K562 (cell line): ENCODE results near the gene MFSD2B. TPM values are rescaled to one million over a fixed set of nuclear protein-coding genes. Genes with fewer than 3 reads are reported as not detected.

Experiments used
- ADNP ChIP-seq: fragments of 200-800 bp; sonication (Bioruptor generic); IDR thresholded peaks from 2 replicates; pipeline ENCODE4 v1.6.1; 2016; ENCODE audit warnings: missing genetic modification characterization, missing compliant biosample characterization
- ARHGAP35 ChIP-seq: fragments of 450-650 bp; IDR thresholded peaks from 2 replicates; pipeline ENCODE4 v1.6.1; 2018; ENCODE audit not compliant: partially characterized antibody
- ARID1B ChIP-seq: fragments of 450-650 bp; IDR thresholded peaks from 2 replicates; pipeline ENCODE4 v1.6.1; 2016; ENCODE audit warnings: antibody characterized with exemption, mild to moderate bottlenecking, inconsistent platforms
- ETS2 ChIP-seq: IDR thresholded peaks from 2 replicates; pipeline ENCODE4 v1.6.1; 2016; ENCODE audit warnings: borderline replicate concordance, missing genetic modification characterization, mild to moderate bottlenecking, moderate library complexity, missing compliant biosample characterization; ENCODE audit not compliant: poor library complexity, severe bottlenecking
- EZH2 ChIP-seq: IDR thresholded peaks from 2 replicates; pipeline ENCODE4 v1.6.1; 2012; ENCODE audit warnings: low read depth, mild to moderate bottlenecking, inconsistent platforms, low read length, borderline replicate concordance
- FOXP1 ChIP-seq: sonication (generic); formaldehyde crosslinking; IDR thresholded peaks from 2 replicates; pipeline ENCODE4 v1.8.0; 2022; ENCODE audit warnings: mild to moderate bottlenecking, missing genetic modification reagents
- HSF4 ChIP-seq: fragments of 250-450 bp; sonication (Bioruptor Pico); IDR thresholded peaks from 2 replicates; pipeline ENCODE4 v2.1.2; 2022; ENCODE audit warnings: mild to moderate bottlenecking, moderate library complexity, borderline replicate concordance
- KLF13 ChIP-seq: fragments of 450-650 bp; IDR thresholded peaks from 2 replicates; pipeline ENCODE4 v1.6.1; 2016; ENCODE audit warnings: missing genetic modification characterization, low read depth, mild to moderate bottlenecking, missing compliant biosample characterization, moderate library complexity, borderline replicate concordance
- MECOM ChIP-seq: fragments of 250-450 bp; sonication (Bioruptor Pico); IDR thresholded peaks from 2 replicates; pipeline ENCODE4 v1.8.0; 2022; ENCODE audit warnings: inconsistent platforms
- MYNN ChIP-seq, 2 experiments: sonication (generic); formaldehyde crosslinking in 1 of 2; IDR thresholded peaks; 2 replicates each; pipeline versions ENCODE4 v1.5.0 to v1.6.1; 2016 to 2020; ENCODE audit warnings: antibody characterized with exemption in 1 of 2, missing genetic modification reagents in 1 of 2
- RFX5 ChIP-seq: IDR thresholded peaks from 2 replicates; pipeline ENCODE4 v1.6.1; 2011; ENCODE audit warnings: low read depth, mild to moderate bottlenecking, improper control_type of control experiment, low read length
- SRSF3 ChIP-seq: fragments of 200-400 bp; formaldehyde crosslinking; IDR thresholded peaks from 2 replicates; pipeline ENCODE4 v1.6.1; 2016; ENCODE audit warnings: mild to moderate bottlenecking, low read length, moderate library complexity; ENCODE audit not compliant: insufficient read depth
- U2AF2 ChIP-seq: fragments of 200-400 bp; formaldehyde crosslinking; optimal IDR thresholded peaks from 2 replicates; pipeline ENCODE3; 2017; ENCODE audit warnings: low read depth, mild to moderate bottlenecking, low read length
- ZNF589 ChIP-seq: fragments of 200-800 bp; sonication (Bioruptor generic); IDR thresholded peaks from 2 replicates; pipeline ENCODE4 v1.6.1; 2016; ENCODE audit warnings: low read depth, missing genetic modification characterization, missing compliant biosample characterization
- polyA plus RNA-seq, 8 experiments: library from polyadenylated mRNA; depleted of rRNA in 4 of 8; stranded (reverse) in 5 of 8; unstranded in 3 of 8; fragments of >200 nt; fragmentation: Nextera tagmentation in 2 of 8; fragmentation: Illumina TruSeq in 1 of 8; extraction: Ambion mirVana in 2 of 8; extraction: Trizol in 1 of 8; gene quantifications; 2 replicates each; pipeline versions ENCODE4 v1.2.1 to v1.2.3, GENCODE V29; 2011 to 2014; ENCODE audit warnings: inconsistent platforms in 1 of 8, missing spikeins in 1 of 8
- total RNA-seq, 7 experiments: library from RNA; depleted of rRNA in 6 of 7; stranded (reverse); fragments of >200 nt in 6 of 7; fragmentation: Illumina TruSeq in 2 of 7; extraction: Trizol in 2 of 7; gene quantifications; 2 replicates each; pipeline versions ENCODE4 v1.2.1 to v1.2.3, GENCODE V29; 2011 to 2021; ENCODE audit warnings: low replicate concordance in 1 of 7
- TF ChIP-seq, protein P1 (sequence below): fragments of 250-450 bp; sonication (Bioruptor Pico); IDR thresholded peaks from 2 replicates; pipeline ENCODE4 v1.4.0; 2020; ENCODE audit warnings: borderline replicate concordance
- TF ChIP-seq, protein P2 (sequence below): fragments of 200-800 bp; sonication (Bioruptor generic); IDR thresholded peaks from 2 replicates; pipeline ENCODE4 v1.6.1; 2016; ENCODE audit warnings: missing genetic modification characterization, missing compliant biosample characterization

Gene MFSD2B
- total and polyA plus RNA-seq, 9 of the 15 experiments (the other 6 are each of a cell fraction or from before 2014, with no cell fraction given): 2.6 to 10.9 (median 6.8) TPM

DNA sequence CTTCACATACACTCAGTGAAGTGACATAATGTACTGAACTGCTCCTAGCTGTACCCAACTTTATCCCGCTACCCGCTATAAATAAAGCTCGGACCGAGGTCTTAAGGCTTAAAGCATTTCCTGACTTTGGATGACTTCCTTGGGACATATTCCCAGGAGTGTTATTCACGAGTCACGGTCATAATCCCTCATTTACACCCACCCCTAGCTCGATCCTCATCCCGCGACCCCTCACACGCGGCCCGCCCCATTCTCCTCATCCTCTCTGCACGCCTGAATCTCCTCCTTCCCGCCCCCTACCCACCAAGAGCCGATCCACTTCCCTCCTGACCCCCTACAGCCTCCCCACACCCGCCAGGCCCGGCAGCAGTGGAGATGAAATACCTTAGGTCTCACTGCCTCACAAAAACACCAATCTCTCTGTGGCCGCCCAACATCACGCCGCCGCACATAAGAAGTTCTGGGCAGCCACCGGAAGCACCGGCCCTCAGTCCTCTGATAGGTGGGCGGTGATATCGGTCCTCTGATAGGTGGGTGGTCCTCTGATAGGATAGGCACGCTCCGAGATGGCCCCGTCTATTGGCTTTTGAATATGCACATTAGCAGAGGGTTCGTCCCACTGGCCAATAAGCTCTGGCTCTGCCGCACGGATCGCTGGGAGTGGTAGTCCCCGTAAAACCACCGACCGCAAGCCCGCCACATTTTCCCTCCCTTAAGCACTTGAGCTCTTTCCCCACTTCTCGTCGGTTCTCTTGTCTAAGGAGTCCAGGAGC is 37.2 kb downstream of the MFSD2B start, which contains the start of gene WDCP (continued):
- TF ChIP-seq, protein P1, sequence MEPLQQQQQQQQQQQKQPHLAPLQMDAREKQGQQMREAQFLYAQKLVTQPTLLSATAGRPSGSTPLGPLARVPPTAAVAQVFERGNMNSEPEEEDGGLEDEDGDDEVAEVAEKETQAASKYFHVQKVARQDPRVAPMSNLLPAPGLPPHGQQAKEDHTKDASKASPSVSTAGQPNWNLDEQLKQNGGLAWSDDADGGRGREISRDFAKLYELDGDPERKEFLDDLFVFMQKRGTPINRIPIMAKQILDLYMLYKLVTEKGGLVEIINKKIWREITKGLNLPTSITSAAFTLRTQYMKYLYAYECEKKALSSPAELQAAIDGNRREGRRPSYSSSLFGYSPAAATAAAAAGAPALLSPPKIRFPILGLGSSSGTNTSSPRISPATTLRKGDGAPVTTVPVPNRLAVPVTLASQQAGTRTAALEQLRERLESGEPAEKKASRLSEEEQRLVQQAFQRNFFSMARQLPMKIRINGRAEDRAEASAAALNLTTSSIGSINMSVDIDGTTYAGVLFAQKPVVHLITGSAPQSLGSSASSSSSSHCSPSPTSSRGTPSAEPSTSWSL (CRISPR knock-in tag): no peak
- TF ChIP-seq ADNP (tag): no peak
- no peak for TF ChIP-seq HSF4 (CRISPR knock-in tag)
- TF ChIP-seq U2AF2: no peak
- TF ChIP-seq ZNF589: no peak
- no peak for TF ChIP-seq SRSF3
- TF ChIP-seq, protein P2, sequence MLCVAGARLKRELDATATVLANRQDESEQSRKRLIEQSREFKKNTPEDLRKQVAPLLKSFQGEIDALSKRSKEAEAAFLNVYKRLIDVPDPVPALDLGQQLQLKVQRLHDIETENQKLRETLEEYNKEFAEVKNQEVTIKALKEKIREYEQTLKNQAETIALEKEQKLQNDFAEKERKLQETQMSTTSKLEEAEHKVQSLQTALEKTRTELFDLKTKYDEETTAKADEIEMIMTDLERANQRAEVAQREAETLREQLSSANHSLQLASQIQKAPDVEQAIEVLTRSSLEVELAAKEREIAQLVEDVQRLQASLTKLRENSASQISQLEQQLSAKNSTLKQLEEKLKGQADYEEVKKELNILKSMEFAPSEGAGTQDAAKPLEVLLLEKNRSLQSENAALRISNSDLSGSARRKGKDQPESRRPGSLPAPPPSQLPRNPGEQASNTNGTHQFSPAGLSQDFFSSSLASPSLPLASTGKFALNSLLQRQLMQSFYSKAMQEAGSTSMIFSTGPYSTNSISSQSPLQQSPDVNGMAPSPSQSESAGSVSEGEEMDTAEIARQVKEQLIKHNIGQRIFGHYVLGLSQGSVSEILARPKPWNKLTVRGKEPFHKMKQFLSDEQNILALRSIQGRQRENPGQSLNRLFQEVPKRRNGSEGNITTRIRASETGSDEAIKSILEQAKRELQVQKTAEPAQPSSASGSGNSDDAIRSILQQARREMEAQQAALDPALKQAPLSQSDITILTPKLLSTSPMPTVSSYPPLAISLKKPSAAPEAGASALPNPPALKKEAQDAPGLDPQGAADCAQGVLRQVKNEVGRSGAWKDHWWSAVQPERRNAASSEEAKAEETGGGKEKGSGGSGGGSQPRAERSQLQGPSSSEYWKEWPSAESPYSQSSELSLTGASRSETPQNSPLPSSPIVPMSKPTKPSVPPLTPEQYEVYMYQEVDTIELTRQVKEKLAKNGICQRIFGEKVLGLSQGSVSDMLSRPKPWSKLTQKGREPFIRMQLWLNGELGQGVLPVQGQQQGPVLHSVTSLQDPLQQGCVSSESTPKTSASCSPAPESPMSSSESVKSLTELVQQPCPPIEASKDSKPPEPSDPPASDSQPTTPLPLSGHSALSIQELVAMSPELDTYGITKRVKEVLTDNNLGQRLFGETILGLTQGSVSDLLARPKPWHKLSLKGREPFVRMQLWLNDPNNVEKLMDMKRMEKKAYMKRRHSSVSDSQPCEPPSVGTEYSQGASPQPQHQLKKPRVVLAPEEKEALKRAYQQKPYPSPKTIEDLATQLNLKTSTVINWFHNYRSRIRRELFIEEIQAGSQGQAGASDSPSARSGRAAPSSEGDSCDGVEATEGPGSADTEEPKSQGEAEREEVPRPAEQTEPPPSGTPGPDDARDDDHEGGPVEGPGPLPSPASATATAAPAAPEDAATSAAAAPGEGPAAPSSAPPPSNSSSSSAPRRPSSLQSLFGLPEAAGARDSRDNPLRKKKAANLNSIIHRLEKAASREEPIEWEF (CRISPR knock-in tag): no peak
- no peak for TF ChIP-seq MYNN (IDR thresholded peaks at IDR 0.05)
- TF ChIP-seq MYNN (CRISPR knock-in tag; IDR thresholded peaks at IDR 0.05): no peak
- no peak for TF ChIP-seq FOXP1 (CRISPR knock-in tag)
- no peak for TF ChIP-seq MECOM (CRISPR knock-in tag)
- TF ChIP-seq EZH2: no peak
- TF ChIP-seq RFX5: no peak
- no peak for TF ChIP-seq ARHGAP35
- TF ChIP-seq ETS2: no peak
- no peak for TF ChIP-seq KLF13 (tag)
- no peak for TF ChIP-seq ARID1B
